Pons (tissue), 1 donor: Measurements from ENCODE around the gene OFD1.

ENCODE experiments used
- DNase-seq: peaks from one replicate; pipeline ENCODE4 v3.0.0-alpha.2; 2016; ENCODE audit warnings: low spot score

Gene OFD1

GRCh38 chrX:13752141-13752540, 17.6 kb downstream of the OFD1 start:
- DNase-seq = no peak

DNA sequence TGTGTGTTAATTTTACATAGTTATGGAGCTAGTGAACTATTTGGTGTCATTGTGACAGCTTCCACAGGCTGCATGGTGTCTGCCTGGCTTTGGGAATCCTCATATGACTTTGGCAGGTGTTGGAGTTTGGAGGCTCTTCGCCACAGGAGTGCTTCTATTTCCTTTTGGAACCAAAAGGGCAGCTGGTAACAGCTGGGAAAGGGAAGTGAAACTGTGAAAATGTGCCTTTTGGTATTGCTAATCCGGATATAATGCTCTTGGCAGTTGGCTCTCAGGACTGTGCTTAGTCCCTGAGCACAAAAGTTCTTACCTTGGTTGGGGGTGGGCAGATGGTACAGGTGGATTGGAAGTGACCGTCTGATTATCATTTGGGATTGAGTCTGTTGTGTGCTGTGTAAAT, 18.1 kb downstream of the OFD1 start:
- DNase-seq = no peak

GRCh38 chrX:13754765-13755164, 20.2 kb downstream of the OFD1 start:
- DNase-seq = no peak

- no peak for DNase-seq
Observed at GRCh38 chrX:13755254-13755653, 20.7 kb downstream of the OFD1 start.

- DNase-seq = no peak
Observed at GRCh38 chrX:13756381-13756780, 21.8 kb downstream of the OFD1 start.

DNA sequence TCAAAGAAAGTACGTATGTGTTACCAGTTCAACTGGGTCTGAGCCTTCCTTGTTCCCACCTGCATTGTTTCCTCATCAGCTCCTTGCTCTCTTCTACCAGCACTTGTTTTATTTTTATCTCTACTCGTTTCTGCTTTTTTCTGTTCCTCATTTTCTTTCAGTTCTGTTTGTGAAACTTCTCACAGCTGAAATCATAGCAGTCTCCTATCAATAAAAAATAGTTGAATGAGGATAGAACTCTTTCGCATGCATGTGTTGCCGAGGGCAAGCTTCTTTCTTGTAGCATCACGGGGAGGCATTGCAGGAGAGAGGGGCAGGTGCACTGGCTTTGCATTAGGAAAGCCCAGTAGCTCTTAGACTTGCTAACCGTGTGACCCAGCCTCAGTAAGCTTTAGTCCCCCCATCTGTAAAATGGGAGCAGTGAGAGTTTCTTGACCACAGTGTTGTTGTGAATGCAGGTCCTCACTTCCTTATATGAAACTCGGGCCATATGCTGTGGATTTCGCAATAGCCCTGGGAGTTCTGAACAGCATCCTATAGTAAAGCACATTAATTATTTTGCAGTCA, 24.7 kb downstream of the OFD1 start:
- DNase-seq = no peak

DNA sequence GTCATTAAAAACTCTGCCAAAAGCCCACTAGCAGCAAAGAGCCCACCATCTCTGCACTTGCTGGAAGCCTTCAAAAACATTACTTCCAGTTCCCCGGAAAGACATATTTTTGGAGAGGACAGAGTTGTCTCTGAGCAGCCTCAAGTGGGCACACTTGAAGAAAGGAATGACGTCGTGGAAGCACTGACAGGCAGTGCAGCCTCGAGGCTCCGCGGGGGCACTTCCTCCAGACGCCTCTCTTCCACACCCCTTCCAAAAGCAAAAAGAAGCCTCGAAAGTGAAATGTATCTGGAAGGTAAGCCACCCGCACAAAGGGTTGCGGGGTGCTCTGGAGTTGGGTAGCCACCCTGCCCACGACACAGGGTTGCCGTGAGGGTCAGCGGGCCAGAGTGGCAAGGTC, 25.9 kb downstream of the OFD1 start:
- no peak for DNase-seq

DNA sequence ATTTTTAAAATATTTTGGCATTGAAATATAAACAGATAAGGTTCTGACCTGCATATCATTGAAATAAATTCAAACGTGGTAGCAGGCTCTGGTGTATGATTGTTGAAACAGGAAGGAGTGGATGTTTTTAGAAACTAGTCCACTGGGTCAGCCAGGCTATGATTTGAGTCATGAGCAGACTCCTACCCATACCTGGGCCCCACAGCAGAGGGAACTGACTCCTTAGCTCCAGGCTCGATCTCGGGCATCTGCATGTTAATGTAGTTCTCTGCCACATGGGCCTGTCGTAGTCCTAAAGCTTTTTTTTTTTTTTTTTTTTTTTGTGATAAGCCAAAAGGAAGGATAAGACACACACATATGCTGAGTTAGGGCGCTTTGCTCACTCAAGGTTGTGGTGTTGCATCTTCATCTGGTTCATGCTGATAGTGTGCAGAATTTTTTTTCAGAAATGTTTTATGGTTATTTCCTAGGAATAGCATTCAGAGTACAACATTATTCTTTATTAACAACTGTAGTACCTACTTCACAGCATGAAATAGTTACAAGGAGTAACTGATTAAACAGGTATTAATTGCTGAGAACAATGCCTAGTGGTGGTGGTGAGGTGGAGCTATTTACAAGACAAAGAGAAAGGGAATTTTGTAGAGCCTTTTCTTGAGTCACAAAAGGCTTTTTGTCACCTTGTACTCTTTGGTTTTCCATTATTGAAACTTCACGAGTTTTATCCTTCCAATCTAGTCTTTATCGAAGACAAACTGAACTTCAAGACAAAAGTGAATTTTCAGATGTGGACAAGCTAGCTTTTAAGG, 27.3 kb downstream of the OFD1 start:
- no peak for DNase-seq

DNA sequence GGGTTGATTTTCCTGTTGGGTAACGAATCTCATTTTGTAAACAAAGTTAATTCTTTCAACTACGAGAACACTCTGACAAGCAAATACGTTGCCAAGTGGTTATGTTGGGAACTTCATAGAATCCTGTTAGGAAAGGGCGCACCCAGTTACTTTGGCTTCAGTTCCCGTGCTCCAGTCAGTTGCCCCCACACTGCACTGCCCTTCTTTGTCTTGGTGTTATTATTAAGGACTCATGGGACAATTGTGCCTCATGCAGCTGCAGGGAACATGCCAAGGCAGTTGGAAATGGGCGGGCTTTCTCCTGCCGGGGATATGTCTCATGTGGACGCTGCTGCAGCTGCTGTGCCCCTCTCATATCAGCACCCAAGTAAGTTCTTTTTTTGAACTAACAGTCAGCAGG, 28.9 kb downstream of the OFD1 start:
- peak; percentile 77 for DNase-seq

DNA sequence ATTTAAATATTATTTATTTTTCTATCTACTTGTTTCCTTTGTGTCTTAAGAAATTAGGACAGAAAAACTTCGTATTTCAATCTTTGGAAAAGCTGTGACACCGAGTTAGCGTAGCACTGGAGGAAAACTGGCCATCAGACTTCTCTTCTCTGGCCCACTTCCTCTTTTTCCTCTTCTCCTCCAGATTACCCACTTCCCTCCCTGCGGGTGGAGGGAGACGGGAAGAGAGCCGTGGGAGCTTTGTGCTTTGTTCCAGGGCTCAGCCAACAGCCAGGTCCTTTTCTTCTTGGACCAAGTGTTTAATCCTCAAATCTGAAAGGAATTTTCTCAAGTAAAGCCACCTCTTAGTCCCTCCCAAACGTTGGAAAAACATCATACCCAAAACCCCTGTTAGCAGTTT, 29.7 kb downstream of the OFD1 start:
- DNase-seq = peak; percentile 68

- peak; percentile 52 for DNase-seq
Observed at GRCh38 chrX:13764765-13765164, 30.2 kb downstream of the OFD1 start.

- DNase-seq = no peak
Observed at GRCh38 chrX:13768939-13769338, 34.4 kb downstream of the OFD1 start.

DNA sequence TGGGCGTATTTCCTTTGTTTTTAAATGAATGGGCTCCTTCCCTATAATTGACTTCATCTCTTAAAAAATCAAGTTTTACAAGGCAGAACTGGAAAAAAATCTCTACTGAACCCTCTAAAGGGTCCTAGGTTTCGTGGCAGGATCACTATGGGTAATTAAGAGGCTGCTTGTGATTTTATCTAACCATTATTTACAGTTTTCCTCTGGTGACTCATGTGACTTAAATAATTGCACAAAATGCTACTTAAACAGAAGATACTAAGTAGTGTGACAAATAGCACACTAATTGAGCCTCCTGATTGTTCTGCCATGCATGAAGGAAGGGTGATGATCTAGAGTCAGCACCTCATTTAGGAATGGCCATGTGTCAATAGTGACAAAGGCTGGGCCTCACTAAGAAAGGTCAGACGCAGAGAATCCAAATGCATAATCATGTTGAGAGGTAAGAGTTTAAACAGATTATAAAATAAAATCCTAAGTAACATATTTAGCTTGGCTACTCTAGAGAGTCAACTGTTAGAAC, 35.5 kb downstream of the OFD1 start:
- DNase-seq = no peak

GRCh38 chrX:13774696-13775095, 40.1 kb downstream of the OFD1 start:
- no peak for DNase-seq

- no peak for DNase-seq
Observed at GRCh38 chrX:13775837-13776236, 41.3 kb downstream of the OFD1 start.

- no peak for DNase-seq
Observed at GRCh38 chrX:13776387-13776786, 41.8 kb downstream of the OFD1 start.

DNA sequence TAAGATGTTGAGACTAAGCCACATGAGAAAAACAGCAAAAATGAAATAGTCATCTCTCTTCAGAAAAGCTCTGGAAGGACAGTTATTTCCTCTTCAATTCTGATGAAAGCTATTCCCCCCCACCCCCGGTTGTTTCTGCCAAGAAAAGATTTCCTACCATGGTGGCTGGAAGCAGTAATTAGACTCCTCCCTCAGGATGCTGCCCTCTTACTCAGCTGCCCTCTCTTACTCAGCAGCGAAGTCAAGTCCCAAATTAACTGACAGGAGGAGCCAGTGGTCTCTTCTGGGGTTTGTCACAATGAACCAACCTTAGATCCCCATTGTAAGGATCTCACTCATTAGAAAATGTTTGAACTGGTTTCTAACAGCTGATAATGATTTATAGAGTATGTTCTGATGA, 44.4 kb downstream of the OFD1 start:
- DNase-seq = no peak

- no peak for DNase-seq
Observed at GRCh38 chrX:13780868-13781427, 46.4 kb downstream of the OFD1 start.

GRCh38 chrX:13786048-13786447, 51.5 kb downstream of the OFD1 start:
- DNase-seq = no peak

- no peak for DNase-seq
Observed at GRCh38 chrX:13790206-13791131, 55.9 kb downstream of the OFD1 start.

- DNase-seq = no peak
Observed at GRCh38 chrX:13791145-13791544, 56.6 kb downstream of the OFD1 start.

DNA sequence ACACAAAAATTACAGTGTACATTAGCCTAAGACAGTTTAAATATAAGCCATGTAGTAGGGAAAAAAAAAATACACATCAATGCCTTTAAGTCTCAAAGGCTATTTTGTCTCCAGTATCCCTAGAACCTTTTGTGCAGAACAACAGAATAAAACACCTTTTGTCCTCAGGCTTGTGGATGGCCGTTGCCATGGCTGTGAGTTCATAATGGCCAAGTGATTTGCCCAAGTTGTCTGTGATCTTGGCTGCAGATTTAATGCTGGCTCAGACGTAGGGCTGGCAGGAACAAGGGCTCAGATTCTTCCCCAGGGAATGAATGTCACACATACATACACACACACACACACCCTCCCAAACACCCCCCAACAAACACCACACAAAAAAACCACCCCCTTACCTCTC, 57.0 kb downstream of the OFD1 start:
- peak; percentile 91 for DNase-seq
